Stimulated activated CD4-positive, alpha-beta T cell treated with anti-CD3 and anti-CD28 coated beads, Interleukin-4, amount 100 ng/mL, for 48 hours (primary cell): ENCODE results near the gene MAP4K4.
A peak's percentile ranks its signal among the peaks of the same experiment; 100 is the strongest.

Source experiments
- DNase-seq, 2 donors: peaks; one replicate each; pipeline ENCODE4 v3.0.0-alpha.2; 2020; ENCODE audit warnings: low read depth in 2 of 2

MAP4K4 gene

GRCh38 chr2:101864426-101864825 lies 166.9 kb downstream of the MAP4K4 start:
- DNase-seq: no peak

- DNase-seq: no peak
These were observed 171.0 kb downstream of the MAP4K4 start for GRCh38 chr2:101868525-101868924.

DNA sequence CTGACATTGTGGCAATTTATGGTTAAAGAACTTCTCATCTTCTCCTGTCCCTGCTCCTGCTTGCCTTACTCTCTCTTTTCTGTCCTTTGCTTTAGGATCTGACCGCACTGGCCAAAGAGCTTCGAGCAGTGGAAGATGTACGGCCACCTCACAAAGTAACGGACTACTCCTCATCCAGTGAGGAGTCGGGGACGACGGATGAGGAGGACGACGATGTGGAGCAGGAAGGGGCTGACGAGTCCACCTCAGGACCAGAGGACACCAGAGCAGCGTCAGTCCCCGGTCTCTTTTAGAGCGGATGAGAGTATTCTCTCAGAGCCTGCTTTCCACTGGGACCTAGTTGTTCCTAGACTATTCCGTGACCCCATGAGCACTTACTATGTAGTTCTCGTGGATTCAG lies 172.0 kb downstream of the MAP4K4 start:
- DNase-seq: no peak

GRCh38 chr2:101870444-101870843 lies 172.9 kb downstream of the MAP4K4 start:
- no peak for DNase-seq

DNA sequence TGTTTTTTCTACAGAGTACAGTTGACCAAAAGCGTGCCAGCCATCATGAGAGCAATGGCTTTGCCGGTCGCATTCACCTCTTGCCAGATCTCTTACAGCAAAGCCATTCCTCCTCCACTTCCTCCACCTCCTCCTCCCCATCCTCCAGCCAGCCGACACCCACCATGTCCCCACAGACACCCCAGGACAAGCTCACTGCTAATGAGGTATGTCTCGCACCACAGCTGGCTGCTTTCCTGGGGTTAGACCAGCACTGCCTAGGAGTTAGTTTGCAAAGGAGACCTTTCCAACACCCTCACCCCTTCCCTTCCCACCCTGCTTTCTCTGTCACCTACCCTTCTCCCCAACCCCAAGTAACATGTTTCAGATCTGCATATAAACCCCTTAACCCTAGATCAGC lies 174.0 kb downstream of the MAP4K4 start:
- DNase-seq: no peak

DNA sequence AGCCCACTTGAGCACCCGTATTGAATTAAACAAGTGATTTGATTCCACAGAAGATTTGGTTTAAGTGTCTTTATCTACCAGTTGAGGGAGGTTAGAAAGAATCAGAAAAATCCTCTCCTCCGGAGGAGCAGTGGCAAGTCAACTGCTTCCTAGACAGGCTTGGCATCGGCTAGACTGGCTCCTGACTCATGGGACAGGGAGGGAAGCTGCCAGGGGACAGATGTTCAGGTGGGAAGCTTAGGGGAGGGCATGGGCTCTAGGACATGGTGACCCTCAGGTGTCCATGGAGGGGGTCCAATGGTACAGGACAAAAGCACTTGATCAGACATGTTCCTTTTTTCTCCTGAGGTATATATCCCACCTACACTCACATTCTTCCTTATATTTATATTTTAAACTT lies 175.0 kb downstream of the MAP4K4 start:
- DNase-seq: no peak

DNA sequence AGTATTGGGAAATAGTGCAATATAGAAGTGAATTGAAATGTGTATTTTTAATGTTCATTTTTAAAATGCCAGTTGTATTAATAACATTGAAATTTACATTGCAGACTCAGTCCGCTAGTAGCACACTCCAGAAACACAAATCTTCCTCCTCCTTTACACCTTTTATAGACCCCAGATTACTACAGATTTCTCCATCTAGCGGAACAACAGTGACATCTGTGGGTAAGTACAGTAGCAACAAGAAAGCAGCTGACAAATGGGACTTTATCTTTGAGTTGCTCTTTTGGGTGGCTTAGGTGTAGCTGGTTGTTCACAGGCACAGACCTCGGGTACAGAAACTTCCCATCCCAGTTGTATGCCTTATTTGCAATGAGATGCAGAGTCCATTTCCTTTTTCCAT lies 176.0 kb downstream of the MAP4K4 start:
- DNase-seq: no peak

DNA sequence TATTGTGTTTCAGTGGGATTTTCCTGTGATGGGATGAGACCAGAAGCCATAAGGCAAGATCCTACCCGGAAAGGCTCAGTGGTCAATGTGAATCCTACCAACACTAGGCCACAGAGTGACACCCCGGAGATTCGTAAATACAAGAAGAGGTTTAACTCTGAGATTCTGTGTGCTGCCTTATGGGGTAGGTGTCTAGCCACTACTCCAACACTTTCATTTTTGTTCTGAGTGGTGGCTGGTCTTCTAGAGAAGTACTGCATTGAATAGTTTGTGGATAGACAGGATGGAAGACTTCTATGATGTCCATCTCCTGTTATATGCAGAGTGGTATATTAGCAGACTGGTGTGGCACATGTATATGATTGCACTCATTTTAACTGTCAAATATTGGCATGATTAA lies 176.6 kb downstream of the MAP4K4 start:
- no peak for DNase-seq

GRCh38 chr2:101879466-101879865 lies 182.0 kb downstream of the MAP4K4 start:
- DNase-seq: no peak

- DNase-seq: no peak
These were observed 183.6 kb downstream of the MAP4K4 start for GRCh38 chr2:101881131-101881530.

DNA sequence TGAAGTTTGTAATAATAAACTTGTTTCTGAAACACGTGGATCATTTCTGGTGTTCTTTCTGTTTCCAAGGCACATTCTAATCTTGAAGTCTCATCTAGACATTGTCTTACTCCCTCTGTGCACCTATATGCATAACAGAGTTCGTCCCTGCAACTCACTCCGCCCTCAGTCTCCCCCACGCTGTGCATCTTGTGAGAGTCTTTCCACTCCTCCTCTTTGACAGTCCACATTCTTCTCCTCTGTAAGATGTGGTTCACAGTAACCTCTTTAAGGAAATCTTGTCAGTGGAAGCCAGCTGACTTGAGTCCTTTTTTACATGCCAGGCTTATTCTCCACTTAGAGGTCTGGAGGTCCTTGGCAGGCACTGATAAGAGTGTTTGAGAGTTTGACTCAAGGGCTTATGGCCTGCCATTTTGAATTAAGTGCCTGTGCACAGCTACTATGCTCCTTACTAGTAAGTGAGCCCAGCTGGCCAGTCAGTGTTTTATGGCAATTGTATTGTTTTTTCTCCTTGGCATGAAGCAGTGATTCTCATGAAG lies 185.3 kb downstream of the MAP4K4 start:
- DNase-seq: no peak

GRCh38 chr2:101883860-101884259 lies 186.4 kb downstream of the MAP4K4 start:
- peak in 1 of 2 donors; percentile 38 for DNase-seq

DNA sequence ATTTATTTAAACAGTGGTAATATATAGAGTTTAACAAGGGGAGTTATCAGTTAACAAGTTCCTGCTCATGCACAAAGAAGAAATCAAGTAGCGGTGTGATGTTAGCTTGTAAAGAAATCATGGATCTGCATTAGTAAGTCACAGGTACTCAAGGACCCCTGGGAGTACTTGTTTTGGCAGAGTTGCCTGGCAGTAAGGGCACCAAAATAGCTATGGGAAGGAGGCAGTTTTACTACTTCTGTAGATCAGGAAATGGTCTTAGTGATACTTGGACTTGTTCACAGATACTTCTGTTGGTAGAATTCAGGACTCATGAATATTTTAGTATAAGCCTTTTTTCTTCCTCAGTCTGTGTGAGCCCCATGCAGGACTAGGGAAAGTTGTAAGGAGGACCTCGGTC lies 186.9 kb downstream of the MAP4K4 start:
- no peak for DNase-seq

DNA sequence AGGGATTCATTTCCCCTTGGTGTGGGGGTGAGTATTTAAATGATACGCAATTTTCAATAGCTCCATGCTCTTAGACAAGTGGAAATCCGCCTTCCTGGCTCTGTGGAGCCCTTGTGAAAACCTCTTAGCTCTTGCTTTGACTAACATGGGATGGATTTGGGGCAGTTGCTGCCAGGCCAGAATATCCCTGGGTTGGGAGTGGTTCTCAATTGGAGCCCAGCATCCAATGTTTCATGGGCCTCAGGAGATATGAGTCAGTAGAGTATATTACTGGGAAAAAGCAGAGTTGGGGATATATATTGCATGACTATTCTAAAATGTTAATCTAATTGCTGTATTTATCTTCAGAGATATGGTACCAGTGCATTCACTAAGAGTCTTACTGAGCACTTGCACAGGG lies 189.8 kb downstream of the MAP4K4 start:
- DNase-seq: no peak

GRCh38 chr2:101889460-101890098 lies 192.1 kb downstream of the MAP4K4 start:
- no peak for DNase-seq

DNA sequence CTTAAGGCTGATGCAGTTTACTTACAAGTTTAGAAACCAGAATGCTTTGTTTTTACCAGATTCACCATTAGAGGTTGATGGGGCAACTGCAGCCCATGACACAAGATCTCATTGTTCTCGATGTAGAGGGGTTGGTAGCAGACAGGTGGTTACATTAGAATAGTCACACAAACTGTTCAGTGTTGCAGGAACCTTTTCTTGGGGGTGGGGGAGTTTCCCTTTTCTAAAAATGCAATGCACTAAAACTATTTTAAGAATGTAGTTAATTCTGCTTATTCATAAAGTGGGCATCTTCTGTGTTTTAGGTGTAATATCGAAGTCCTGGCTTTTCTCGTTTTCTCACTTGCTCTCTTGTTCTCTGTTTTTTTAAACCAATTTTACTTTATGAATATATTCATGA lies 194.9 kb downstream of the MAP4K4 start:
- DNase-seq: no peak

- DNase-seq: no peak
These were observed 196.3 kb downstream of the MAP4K4 start for GRCh38 chr2:101893681-101894381.

GRCh38 chr2:101895039-101895438 lies 197.5 kb downstream of the MAP4K4 start:
- no peak for DNase-seq

GRCh38 chr2:101895819-101896322 lies 198.4 kb downstream of the MAP4K4 start:
- no peak for DNase-seq

DNA sequence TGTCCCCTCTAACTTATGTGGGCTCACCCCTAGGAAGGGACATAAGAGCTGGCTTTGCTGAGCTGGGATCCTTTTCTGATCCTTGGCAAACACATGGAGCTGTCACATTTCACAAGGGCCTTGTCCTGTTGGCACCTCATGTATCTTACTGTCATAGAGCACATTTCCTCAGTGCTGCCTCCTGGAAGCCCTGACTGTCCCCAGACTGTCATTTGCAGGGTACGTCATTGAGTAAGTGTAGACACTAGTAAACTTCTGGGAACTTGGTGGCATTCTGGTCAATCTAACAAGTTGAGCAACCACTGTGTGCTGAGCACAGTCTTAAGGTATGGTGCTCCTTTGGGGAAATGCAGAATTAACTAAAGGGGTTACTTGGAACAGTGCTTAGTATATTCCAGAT lies 199.8 kb downstream of the MAP4K4 start:
- DNase-seq: no peak

DNA sequence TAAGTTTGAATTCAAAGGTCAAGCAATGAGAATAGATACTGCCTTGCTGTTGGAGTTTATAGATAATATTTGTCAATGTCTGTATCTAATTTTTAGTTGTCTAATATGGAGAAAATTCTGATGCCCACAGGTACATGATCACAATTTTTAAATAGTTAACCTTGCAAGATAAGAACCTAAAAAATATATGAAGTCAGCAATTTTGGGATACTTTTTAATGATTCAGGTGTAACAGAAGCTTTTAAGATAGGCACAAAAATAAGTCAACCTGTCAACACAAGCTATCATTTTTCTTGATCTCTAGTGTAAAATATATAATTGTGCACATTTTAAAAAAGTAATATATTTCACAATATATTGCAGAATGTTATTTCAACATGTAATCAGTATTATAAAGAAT lies 201.8 kb downstream of the MAP4K4 start:
- DNase-seq: no peak

- no peak for DNase-seq
These were observed 202.4 kb downstream of the MAP4K4 start for GRCh38 chr2:101899871-101900270.

- DNase-seq: peak; percentile 40 to 54
These were observed 202.9 kb downstream of the MAP4K4 start for GRCh38 chr2:101900375-101900774.
